ENCODE measurements around the gene UCN2. TPM values are rescaled to one million over a fixed set of nuclear protein-coding genes. Genes with fewer than 3 reads are reported as not detected.
A peak's percentile ranks its signal among the peaks of the same experiment; 100 is the strongest.

The UCN2 gene
- total and polyA plus RNA-seq, 9 of the 15 experiments (the other 6 are each of a cell fraction or from before 2014, with no cell fraction given), result 0.08 to 0.11 TPM; not detected in 7

DNA sequence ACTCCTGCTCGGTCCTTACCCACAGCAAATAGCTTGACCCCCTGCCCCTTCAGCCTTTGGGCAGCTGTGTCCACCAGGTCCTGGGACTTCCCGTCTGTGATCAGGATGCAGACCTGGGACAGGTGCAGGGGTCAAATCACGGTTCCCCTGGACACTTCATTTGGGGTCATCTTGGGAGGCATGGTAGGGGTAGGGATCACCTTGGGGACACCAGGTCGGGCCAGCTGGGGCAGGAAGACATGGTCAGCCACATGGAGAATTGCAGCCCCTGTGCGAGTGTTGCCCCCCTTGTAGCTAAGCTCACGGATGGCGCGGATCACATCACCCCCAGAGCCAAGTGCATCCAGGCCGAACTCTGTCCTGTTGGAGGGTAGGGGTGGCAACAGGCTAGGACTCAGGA, 29.8 kb upstream of the UCN2 start:
- ATAC-seq, result no peak
- no peak for FAIRE-seq
- Histone ChIP-seq H3K9me3 (replicated peaks; ENCODE audit: control insufficient read depth, insufficient read depth, low read depth, low read length) (no peaks in the 10 kb centered on the region), H3K9me1 (ENCODE audit: control insufficient read depth, insufficient read depth, low read length) (no peaks in the 10 kb centered on the region), H3K27me3 (ENCODE audit: control insufficient read depth in 2 of 2, insufficient read depth in 2 of 2, low read length in 2 of 2) (peaks cover 0 to 31% of the 10 kb centered on the region in 2 experiments; a peak in 3 of 5 replicates), H3K9ac (ENCODE audit: insufficient read depth in 1 of 2, low read depth in 2 of 2, low read length in 2 of 2) (0 out of 4 replicates have a peak overlapping the region, but pooled peaks of 1 of the 2 experiments have one; percentile 9), H3K4me2 (ENCODE audit: insufficient read depth, low read length) (no peak overlapping the region), H3K4me1 (replicated peaks in 1 of 2; ENCODE audit: control insufficient read depth in 2 of 2, insufficient read depth in 2 of 2, low read length in 2 of 2) (peaks cover 12 to 45% of the 10 kb centered on the region in 2 experiments; a peak in 4 of 5 replicates), H2AFZ (ENCODE audit: low read depth, low read length) (no peak overlapping the region), H4K20me1 (replicated peaks; ENCODE audit: control insufficient read depth, insufficient read depth, low read length) (no peaks in the 10 kb centered on the region), H3K4me3 (no peak overlapping the region), H3K27ac (ENCODE audit: extremely low read depth, low read depth, low read length) (no peak overlapping the region), H3K36me3 (ENCODE audit: control insufficient read depth, insufficient read depth, low read length) (peaks cover 11% of the 10 kb centered on the region; the same call in 2 of the 3 replicates), H3K79me2 (ENCODE audit: control insufficient read depth, insufficient read depth, low read length) (no peaks in the 10 kb centered on the region)
- in situ Hi-C loops (cut with MboI), result no loop called here
- 29% methylated on average over 4 of the region's 9 CpGs for WGBS (ENCODE audit: insufficient coverage, low coverage, missing lambda C conversion rate)
- intact Hi-C loops (cut with micrococcal nuclease), result no loop called here
- DNase-seq (ENCODE audit: extremely low read depth in 1 of 4, low spot score in 3 of 4), result no peak
- POLR2A ChIA-PET, result interaction anchor here (1.0 kb wide), 1 partner anchor 154 kb away, joined by 4 read pairs; no protein-coding TSS in a partner anchor
- TF ChIP-seq ASH1L (IDR thresholded peaks at IDR 0.05; ENCODE audit: borderline replicate concordance, low read depth, partially characterized antibody) (no peak), HOXB6 (CRISPR knock-in tag; IDR thresholded peaks at IDR 0.05; ENCODE audit: borderline replicate concordance) (no peak), NR2F6 (CRISPR knock-in tag; IDR thresholded peaks at IDR 0.05) (no peak), ZSCAN29 (IDR thresholded peaks at IDR 0.05) (no peak), HEY1 (CRISPR knock-in tag; IDR thresholded peaks at IDR 0.05; ENCODE audit: borderline replicate concordance) (no peak), ELF2 (CRISPR knock-in tag; IDR thresholded peaks at IDR 0.05) (no peak)
- TF ChIP-seq, protein P1, sequence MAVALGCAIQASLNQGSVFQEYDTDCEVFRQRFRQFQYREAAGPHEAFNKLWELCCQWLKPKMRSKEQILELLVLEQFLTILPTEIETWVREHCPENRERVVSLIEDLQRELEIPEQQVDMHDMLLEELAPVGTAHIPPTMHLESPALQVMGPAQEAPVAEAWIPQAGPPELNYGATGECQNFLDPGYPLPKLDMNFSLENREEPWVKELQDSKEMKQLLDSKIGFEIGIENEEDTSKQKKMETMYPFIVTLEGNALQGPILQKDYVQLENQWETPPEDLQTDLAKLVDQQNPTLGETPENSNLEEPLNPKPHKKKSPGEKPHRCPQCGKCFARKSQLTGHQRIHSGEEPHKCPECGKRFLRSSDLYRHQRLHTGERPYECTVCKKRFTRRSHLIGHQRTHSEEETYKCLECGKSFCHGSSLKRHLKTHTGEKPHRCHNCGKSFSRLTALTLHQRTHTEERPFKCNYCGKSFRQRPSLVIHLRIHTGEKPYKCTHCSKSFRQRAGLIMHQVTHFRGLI (CRISPR knock-in tag; IDR thresholded peaks at IDR 0.05), result no peak
- no TSS peak for BruUV-seq (replicated peaks)
- CTCF ChIA-PET (ENCODE audit: low intra/inter-chr PET ratio), result no interaction called here

Measured in K562 (cell line).